ENCODE measurements around the gene CCDC43.

Gene CCDC43

DNA sequence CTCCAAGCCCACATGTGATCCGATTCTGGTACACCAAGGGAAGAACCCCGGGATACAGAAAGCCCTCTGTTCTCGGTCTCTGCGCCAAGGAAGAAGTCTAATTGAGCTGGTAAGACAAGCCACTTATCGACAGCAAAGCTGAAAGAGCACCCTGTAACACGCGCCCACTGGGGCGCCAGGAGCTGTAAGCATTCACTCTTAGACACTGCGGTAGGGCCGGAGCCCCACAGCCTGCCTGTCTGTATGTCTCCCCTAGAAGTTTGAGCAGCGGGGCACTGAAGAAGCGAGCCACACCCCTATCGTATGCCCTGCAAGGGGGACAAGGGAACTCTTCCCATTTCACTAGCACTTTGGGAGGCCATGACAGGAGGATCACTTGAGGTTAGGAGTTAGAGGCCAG, 60.3 kb downstream of the CCDC43 start:
- DNase-seq = no peak
- Histone ChIP-seq H3K4me1 (ENCODE audit: control extremely low read depth in 1 of 4, control insufficient read depth in 4 of 4, insufficient read depth in 4 of 4, low read length in 3 of 4) (peaks cover 0 to 7% (median 2%) of the 10 kb centered on the region in 4 experiments), H3K27ac (ENCODE audit: insufficient read depth in 1 of 2, low read depth in 1 of 2, low read length in 2 of 2, poor library complexity in 1 of 2, severe bottlenecking in 2 of 2) (no peak overlapping the region), H3K9me3 (ENCODE audit: control extremely low read depth in 1 of 5, control insufficient read depth in 4 of 5, insufficient read depth in 2 of 5, low read depth in 1 of 5, low read length in 4 of 5) (no peaks in the 10 kb centered on the region), H3K36me3 (ENCODE audit: control insufficient read depth in 4 of 4, insufficient read depth in 4 of 4, low read length in 3 of 4) (no peaks in the 10 kb centered on the region), H3K27me3 (replicated peaks in 2 of 5; ENCODE audit: control insufficient read depth in 4 of 5, insufficient read depth in 5 of 5, low read length in 4 of 5) (peaks cover 0 to 4% (median 0%) of the 10 kb centered on the region in 5 experiments), H3K4me3 (ENCODE audit: control insufficient read depth in 1 of 7, extremely low read depth in 1 of 7, insufficient read depth in 4 of 7, low read depth in 2 of 7, low read length in 6 of 7) (no peak overlapping the region)
- CTCF ChIA-PET = interaction anchor here (7.6 kb wide), 1 partner anchor 95 kb away, joined by 59 read pairs; no protein-coding TSS in a partner anchor
- 98% methylated on average over 13 of the region's 13 CpGs for WGBS (ENCODE audit: insufficient coverage)
- POLR2A ChIA-PET = no interaction called here

DNA sequence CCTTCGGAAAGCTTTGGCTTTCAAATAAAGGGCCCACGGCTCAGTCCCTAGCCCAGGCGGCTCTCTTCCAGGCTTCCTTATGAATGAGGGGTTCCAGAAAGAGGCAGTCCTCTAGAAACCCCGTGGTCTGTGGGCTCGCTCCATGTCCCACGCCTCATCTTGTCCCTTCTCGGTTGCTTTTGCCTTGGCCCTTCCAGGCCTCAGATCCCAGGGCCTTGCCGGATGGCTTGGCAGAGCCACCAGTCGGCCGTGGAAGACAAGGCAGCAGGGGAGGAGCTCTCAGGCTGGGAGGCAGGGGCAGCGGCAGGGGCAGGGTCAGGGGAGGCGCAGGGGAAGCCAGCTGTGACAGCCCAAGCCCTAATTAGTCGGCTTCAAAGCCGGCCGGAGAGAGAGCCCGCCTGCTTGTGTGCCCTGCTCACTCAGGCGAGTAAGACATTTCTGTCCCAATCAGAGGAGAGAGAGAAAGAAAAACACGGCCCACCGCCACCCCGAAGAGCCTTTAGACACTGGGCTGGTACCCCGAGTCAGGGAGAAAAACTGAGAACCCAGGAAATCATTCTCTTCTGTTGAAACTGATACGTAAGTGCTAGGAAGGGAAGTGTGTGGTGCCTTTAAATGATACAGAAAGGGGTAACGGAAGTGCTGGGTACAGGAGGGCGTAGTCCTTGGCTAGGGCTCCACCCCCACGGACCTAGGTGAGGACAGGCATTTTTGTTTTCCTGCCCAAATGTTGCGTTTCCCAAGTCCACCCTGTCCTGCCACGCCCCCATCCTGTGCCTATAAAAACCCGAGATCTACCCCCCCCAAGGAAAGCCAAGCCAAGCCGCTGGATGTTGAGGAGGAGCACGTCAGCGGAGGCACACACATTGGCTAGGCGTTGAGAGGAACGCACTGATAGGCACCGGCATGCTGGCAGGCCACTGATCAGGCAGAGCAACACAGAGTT, 61.1 kb downstream of the CCDC43 start:
- POLR2A ChIA-PET = no interaction called here
- peak; percentile 20 to 49 (median 48) for DNase-seq
- peak overlapping the region in 3 of 7 experiments; percentile 17 to 54 (median 26) for H3K4me3 ChIP-seq (ENCODE audit: control insufficient read depth in 1 of 7, extremely low read depth in 1 of 7, insufficient read depth in 4 of 7, low read depth in 2 of 7, low read length in 6 of 7)

DNA sequence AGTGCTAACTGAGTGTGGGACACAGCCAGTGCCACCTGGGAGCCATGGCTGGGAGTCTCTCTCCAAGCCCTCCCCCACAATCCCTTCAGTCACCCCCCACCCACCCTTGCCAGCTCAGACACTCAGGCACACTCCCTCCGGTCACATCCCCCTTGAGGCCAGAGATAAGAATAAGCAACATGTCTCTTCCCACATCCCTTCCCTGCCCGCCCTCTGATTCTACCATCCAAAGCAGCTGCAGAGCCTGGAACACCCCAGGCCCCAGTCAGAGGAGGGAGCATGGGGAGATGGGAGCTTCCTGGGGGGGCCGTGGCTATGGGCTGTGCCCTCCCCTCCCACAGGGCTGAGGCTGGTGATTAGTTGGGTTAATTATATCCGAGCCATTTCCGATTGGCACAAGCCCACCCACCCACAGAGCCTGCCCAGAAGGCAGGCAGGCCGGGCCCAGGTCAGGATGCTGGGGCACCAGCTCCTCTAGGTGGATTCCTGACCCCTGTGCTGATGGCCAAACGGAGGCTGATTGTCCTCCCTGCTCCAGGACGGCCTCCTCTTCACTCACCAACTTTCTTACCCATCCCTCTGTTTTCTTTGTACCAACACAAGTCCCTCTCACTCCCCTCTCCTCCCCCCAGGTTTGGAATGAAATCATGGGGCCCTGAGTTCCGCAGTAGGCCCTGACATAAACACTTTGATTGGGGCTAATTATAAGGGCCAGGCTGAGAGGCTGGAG, 61.9 kb downstream of the CCDC43 start:
- Histone ChIP-seq H3K4me1 (ENCODE audit: control extremely low read depth in 1 of 4, control insufficient read depth in 4 of 4, insufficient read depth in 4 of 4, low read length in 3 of 4) (peaks cover 0 to 7% (median 2%) of the 10 kb centered on the region in 4 experiments), H3K27me3 (replicated peaks in 2 of 5; ENCODE audit: control insufficient read depth in 4 of 5, insufficient read depth in 5 of 5, low read length in 4 of 5) (peaks cover 0 to 6% (median 0%) of the 10 kb centered on the region in 5 experiments), H3K36me3 (ENCODE audit: control insufficient read depth in 4 of 4, insufficient read depth in 4 of 4, low read length in 3 of 4) (no peaks in the 10 kb centered on the region), H3K27ac (ENCODE audit: insufficient read depth in 1 of 2, low read depth in 1 of 2, low read length in 2 of 2, poor library complexity in 1 of 2, severe bottlenecking in 2 of 2) (no peak overlapping the region), H3K9me3 (ENCODE audit: control extremely low read depth in 1 of 5, control insufficient read depth in 4 of 5, insufficient read depth in 2 of 5, low read depth in 1 of 5, low read length in 4 of 5) (no peaks in the 10 kb centered on the region), H3K4me3 (ENCODE audit: control insufficient read depth in 1 of 7, extremely low read depth in 1 of 7, insufficient read depth in 4 of 7, low read depth in 2 of 7, low read length in 6 of 7) (no peak overlapping the region)
- no peak for DNase-seq
- ChIA-PET CTCF (interaction anchor here (0.9 to 1.1 kb wide), 2 partner anchors 94 to 95 kb away, joined by 3 read pairs; no protein-coding TSS in a partner anchor), POLR2A (no interaction called here)
- WGBS (ENCODE audit: insufficient coverage) = 98% methylated on average over 4 of the region's 9 CpGs

More for the DNA sequence above, 61.1 kb downstream of the CCDC43 start:
- H3K27me3 ChIP-seq (replicated peaks in 2 of 5; ENCODE audit: control insufficient read depth in 4 of 5, insufficient read depth in 5 of 5, low read length in 4 of 5) = peaks cover 0 to 4% (median 0%) of the 10 kb centered on the region in 5 experiments
- CTCF ChIA-PET = interaction anchor here (0.9 to 7.6 kb wide), 3 partner anchors 94 to 96 kb away, joined by 3 to 59 read pairs (median 3); no protein-coding TSS in a partner anchor
- peaks cover 0 to 7% (median 2%) of the 10 kb centered on the region in 4 experiments for H3K4me1 ChIP-seq (ENCODE audit: control extremely low read depth in 1 of 4, control insufficient read depth in 4 of 4, insufficient read depth in 4 of 4, low read length in 3 of 4)
- no peaks in the 10 kb centered on the region for H3K36me3 ChIP-seq (ENCODE audit: control insufficient read depth in 4 of 4, insufficient read depth in 4 of 4, low read length in 3 of 4)
- H3K9me3 ChIP-seq (ENCODE audit: control extremely low read depth in 1 of 5, control insufficient read depth in 4 of 5, insufficient read depth in 2 of 5, low read depth in 1 of 5, low read length in 4 of 5) = no peaks in the 10 kb centered on the region
- peak overlapping the region in 1 of 2 experiments; percentile 32 for H3K27ac ChIP-seq (ENCODE audit: insufficient read depth in 1 of 2, low read depth in 1 of 2, low read length in 2 of 2, poor library complexity in 1 of 2, severe bottlenecking in 2 of 2)
- 72% methylated on average over 34 of the region's 34 CpGs for WGBS (ENCODE audit: insufficient coverage)

All from common myeloid progenitor, CD34-positive (primary cell).